ENCODE data around the gene RPL22. TPM values are rescaled to one million over a fixed set of nuclear protein-coding genes. Genes with fewer than 3 reads are reported as not detected.

The RPL22 gene
- total RNA-seq, 1 experiment from 2014 or later: 181 TPM

DNA sequence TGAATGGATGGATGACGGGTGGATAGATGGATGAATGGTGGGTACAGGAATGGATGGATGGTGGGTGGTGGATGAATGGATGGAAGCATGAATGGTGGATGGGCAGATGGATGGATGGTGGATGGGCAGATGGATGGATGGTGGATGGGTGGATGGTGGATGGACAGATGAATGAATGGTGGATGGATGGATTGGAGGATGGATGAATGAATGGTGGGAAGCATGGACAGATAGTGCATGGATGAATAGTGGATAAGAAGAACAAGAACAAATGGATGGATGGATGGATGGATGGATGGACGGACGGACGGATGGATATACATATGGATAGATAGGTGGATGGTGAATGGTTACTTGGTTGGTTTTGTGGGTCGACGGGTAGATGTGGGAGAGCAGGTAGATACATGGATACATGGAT is 24.0 kb downstream of the RPL22 start:
- DNase-seq (ENCODE audit: low read depth): no peak

- DNase-seq (ENCODE audit: low read depth): no peak
These were observed 24.6 kb downstream of the RPL22 start for GRCh38 chr1:6174621-6175410.

DNA sequence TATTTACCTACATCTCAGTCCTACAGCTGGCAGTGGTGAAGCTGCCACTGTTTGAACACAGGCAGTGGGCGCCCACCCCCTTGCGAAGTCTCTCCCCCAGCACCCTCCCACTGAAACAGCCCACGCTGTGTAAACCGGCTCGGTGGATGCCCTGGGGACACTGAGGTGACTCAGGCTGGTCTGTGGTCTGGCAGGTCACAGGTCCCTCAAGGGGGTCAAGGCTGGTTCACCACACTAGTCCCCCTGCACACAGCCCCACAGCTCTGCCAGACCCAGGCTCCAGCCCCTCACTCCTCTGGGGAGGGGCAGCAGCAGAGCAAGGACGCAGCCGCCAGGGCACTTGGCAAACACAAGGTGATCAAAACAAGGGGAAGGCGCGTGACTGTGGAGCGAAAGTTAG is 26.8 kb downstream of the RPL22 start:
- no peak for DNase-seq (ENCODE audit: low read depth)

DNA sequence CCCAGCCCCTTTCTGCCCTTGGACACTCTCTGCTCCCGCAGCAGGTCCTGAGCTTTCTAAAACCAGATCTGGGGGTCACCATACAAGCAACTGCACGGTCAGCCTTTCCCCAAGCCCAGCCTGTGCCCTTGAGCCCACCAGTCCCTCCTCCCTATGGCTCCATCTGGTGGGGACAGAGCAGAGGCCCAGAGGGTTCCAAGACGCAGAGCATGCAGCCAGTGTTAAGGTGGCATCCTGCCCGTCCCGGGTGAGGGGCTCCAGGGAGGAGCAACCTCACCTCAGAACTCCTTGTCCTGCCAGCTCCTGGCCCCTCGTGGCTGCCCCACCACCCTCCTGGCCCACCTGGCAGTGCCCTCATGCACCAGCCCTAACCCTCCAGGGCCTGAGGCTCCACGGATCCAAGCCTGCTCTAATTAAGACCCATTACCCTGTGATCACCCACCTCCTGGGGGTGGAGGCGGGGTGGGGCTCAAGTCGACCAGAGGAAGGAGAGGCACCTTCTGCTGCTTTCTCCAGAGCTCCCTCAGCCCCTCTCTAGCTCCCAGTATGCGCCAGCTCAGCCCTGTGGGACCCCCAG is 27.8 kb downstream of the RPL22 start:
- DNase-seq (ENCODE audit: low read depth): no peak

DNA sequence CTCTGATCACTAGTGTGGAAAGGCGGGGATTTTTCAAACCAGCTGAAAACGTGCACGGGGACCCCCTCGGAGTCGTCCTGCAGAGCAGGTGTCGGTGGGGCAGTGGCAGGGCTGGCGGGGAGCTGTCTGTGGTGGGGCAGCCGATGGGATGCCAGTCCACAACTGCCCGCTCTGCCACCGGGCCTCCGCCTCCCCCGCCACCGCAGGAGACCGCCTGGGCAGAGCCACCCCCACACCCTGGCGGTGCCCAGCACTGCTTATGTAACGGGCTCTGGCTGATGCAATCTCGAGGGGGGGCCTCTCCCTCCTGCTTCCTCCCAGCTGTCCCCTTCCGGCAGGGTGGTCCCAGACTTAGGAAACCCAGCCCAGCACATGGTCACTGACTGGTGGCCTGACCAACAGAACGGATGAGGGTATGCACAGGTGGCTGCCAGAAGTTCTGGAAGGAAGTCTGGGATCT is 28.6 kb downstream of the RPL22 start:
- no peak for DNase-seq (ENCODE audit: low read depth)

DNA sequence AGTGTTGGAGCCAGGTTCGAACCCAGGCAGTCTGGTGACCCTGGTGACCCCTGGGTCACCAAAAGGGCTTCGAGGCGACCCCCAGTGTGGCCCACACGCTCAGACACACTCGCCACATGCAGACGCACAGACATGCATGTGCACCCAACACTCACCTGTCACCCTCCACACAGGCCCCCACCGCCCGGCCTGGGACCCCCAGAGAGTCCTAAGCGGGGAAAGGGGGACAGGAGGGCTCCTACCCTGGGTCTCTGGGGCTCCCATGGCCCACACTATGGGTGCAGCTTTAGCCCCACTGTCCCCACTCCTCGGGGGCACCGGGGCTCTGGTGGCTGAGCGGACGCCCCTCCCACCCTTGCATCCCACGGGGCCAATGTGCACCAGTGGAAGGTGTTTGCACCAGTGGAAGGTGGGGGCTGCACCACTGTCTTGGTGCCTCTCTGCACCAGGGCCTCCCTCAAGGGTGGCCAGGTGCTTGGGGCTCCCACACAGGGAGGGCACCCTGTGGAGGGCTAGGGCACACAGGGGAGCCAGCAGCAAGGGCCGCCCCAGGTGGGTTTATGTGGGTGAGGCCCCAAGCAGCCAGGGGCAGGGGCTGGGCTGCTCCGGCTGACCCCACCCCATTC is 29.2 kb downstream of the RPL22 start:
- DNase-seq (ENCODE audit: low read depth): no peak

DNA sequence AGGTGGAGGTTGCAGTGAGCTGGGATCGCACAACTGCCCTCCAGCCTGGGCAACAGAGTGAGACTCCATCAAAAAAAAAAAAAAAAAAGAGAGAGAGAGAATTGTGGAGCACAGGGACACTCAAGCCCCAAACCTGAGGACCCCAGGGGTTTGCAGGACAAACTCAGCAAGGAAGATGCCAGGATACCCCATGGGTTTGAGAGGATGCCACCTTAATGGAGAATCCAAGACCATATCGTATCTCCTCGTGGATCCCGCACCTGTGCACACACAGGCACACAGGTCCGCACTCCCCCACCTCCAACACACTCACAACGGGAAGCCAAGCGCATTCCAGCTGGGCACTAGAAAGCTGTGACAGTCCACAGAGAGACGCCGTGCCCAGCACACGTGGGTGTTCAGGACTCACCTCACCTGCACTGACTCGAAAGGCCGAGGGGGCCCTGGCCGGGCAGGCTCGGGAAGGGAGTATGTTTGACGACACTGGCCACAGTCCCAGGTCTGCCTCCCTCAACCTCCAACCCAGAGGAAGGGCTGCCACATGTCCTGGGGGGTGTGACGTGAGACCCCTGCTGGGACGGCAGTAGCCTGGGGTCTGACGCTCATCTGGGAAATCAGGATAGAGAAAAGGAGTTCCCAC is 30.3 kb downstream of the RPL22 start:
- no peak for DNase-seq (ENCODE audit: low read depth)

DNA sequence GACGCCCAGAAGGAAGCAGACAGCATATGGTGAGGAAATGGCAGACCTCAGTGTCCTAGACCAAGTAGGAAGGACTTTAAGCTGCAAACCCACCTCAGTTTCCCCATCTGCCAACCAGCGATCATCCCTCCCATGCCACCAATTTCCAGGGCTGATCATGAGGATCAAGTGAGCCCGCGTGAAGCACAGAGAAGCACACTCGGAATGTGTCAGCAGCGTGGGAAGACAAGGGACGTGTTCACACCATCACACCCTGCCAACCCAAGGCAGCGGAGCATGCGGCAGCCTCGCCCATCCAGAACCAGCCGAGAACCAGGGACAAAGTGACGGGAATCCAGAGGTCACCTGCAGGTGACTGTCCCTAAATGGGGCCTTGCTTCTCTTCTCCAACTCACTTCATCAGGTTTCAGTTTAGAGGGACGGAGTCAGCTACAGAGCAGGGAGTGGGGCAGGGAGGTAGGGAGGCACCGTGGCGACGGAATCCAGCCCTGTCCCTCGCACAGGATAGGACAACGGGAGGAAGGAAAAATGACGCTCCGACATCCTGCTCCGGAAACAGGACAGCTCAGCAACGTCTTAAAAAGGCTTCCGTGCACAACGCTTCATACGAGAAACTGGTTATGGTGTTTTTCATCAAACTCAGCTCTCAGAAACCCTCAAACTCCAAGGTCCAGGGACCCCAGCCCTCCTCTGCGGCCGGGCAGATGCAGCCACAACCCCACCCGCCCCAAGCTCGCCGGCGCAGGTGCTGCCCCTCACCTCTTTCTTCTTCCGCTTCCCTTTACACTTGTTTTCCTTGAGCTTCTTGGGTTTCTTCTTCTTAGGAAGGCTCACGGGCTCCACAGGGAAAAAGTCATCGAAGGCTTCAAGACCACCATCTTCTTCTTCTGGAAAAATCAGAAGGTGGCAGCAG is 31.7 kb downstream of the RPL22 start:
- no peak for DNase-seq (ENCODE audit: low read depth)

GRCh38 chr1:6166655-6167390 is 32.6 kb downstream of the RPL22 start:
- DNase-seq (ENCODE audit: low read depth): no peak

- DNase-seq (ENCODE audit: low read depth): no peak
These were observed 33.2 kb downstream of the RPL22 start for GRCh38 chr1:6166221-6166620.

DNA sequence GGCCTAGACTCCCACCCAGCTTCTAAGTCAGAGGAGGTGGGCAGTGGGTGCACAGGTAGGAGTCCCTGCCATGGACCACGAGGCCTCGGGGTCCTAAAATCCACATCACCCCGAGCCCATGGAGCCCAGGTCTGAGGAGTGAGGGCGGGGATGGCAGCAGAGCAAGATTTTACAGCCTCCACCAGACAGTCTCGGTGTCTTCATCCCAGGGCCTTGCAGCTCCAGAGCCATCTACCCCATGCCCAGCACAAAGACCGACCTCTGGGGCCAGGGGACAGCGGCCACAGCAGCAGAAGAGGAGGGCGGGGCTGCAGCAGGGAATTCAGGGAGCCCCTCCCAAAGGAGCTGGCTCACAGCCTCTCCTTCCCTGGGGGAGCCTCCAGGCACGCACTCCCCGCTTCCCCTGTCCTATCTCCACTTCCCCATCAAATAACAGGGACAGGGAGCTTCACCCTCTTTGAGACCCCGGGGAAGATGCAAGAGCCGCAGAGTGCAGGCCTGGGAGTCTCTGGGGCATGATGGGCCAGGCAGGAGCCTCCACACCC is 33.9 kb downstream of the RPL22 start:
- no peak for DNase-seq (ENCODE audit: low read depth)

DNA sequence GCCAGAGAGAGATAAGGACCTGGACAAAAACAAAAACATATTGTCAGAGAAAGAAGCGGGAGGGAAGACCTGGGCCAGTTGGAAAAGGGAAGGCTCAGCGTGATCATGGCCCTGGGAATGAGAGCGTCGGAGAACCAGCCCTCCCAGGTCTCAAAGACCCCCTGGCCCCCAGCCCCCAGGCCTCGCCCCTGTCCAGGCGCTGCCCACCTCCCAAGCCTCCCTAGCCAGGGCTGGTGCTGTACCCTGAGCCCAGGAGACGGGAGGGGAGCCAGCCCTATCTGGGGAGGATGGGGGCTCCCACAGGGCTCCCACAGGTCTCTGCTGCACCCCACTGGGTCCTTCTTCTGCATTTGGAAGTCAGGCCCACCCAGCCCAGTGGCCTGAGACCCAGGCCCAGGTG is 34.4 kb downstream of the RPL22 start:
- DNase-seq (ENCODE audit: low read depth): no peak

- DNase-seq (ENCODE audit: low read depth): no peak
These were observed 35.3 kb downstream of the RPL22 start for GRCh38 chr1:6163973-6164617.

- DNase-seq (ENCODE audit: low read depth): no peak
These were observed 36.0 kb downstream of the RPL22 start for GRCh38 chr1:6163191-6163972.

DNA sequence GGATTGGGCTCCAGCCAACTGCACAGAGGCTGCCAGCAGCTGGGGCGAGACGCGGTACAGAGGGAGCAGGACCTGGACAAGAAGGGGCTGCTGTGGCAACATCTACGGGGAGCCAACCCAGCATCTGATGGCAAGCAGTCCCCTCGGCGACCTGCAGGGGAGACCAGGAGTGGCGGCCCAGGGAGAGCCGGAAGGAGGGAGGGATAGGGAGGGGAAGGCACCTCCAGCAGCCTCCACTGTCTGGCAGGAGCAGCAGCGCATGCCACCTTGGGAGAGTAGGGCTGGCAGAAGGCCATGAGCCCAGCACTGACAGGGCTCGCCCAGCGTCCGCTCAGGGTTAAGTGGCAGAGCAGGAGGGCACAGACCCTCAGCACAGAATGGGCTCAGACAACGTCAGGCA is 36.6 kb downstream of the RPL22 start:
- no peak for DNase-seq (ENCODE audit: low read depth)

- DNase-seq (ENCODE audit: low read depth): no peak
These were observed 37.1 kb downstream of the RPL22 start for GRCh38 chr1:6162341-6162740.

- no peak for DNase-seq (ENCODE audit: low read depth)
These were observed 41.2 kb downstream of the RPL22 start for GRCh38 chr1:6158181-6158580.

DNA sequence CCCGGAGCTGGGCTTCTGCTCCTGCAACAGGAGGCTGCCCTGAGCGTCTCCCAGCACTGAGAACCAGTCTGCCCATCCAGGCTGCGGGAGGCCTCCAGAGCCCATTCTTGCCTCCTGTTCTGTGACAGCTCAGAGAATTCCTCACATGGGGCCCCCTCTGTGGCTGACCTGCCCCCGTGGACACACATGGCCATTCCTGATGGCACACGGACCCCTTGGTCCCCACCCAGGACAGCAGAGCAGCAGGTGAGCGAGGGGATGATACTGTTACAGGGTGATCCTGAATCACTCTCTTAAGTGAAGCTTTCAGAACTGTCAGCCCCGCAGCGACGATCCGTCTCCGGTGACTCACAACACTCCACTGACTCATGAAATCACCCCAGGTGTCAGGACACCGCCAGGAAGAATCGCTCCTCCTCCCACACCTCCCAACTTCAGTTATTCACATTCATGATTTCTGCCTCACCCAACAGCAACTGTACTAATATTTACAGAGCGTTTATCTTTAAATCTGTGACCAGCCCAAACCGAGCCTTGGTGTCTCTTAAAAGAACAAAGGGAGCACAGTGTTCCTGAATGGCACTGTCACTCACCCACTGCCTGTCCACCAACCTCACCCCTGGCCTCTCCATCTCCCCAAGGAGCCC is 41.7 kb downstream of the RPL22 start:
- peak; percentile 91 for DNase-seq (ENCODE audit: low read depth)

Data from HT1080 (cell line).